ENCODE results near the gene CKAP2L. TPM values are rescaled to one million over a fixed set of nuclear protein-coding genes. Genes with fewer than 3 reads are reported as not detected.
"Not testable (repeated sequence)": the region's sequence is repeated elsewhere in the genome, so short reads cannot be mapped to it uniquely, and the experiment has no call there.

Gene CKAP2L
- total RNA-seq, 1 donor from 2014 or later = 2.1 TPM

DNA sequence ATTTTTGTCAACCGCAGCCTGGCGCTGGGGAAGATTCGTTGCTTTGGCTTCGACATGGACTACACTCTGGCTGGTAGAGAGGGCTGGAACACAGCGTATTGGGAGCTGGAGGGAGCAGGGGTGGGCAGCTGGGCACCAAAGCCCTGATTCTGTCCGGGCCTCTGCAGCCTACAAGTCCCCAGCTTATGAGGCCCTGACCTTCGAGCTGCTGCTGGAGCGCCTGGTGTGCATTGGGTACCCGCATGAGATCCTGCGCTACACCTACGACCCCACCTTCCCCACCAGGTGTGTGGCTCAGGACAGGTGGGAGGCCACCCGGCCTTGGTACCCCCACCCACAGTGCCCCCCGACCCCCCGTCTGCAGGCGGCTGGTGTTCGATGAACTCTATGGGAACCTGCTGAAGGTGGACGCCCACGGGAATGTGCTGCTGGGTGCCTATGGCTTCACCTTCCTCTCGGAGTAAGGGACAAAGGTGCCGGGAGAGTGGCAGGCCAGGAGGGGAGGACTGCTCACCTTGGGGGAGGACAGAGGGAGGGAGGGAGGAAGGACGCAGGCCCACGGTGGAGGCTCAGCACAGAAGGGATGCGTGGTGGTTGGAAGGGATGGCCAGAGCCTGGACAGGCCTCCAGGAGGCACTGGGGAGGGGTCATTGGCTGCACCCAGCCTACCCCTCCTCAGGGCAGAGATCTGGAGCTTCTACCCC is 42.4 kb downstream of the CKAP2L start:
- Histone ChIP-seq H3K4me3 (ENCODE audit: insufficient read depth, low read depth, low read length) (no peak overlapping the region), H3K4me2 (ENCODE audit: low read length) (no peak overlapping the region), H3K79me2 (ENCODE audit: insufficient read depth, low read length) (no peaks in the 10 kb centered on the region), H3K27me3 (ENCODE audit: insufficient read depth, low read length) (no peaks in the 10 kb centered on the region), H4K20me1 (ENCODE audit: insufficient read depth, low read length) (no peaks in the 10 kb centered on the region), H2AFZ (ENCODE audit: low read depth, low read length) (no peak overlapping the region), H3K9ac (ENCODE audit: low read length) (no peak overlapping the region), H3K27ac (ENCODE audit: low read depth, low read length) (no peak overlapping the region), H3K36me3 (ENCODE audit: insufficient read depth, low read length) (no peaks in the 10 kb centered on the region), H3K9me3 (ENCODE audit: insufficient read depth, low read depth, low read length) (no peaks in the 10 kb centered on the region), H3K4me1 (ENCODE audit: insufficient read depth, low read length) (peaks cover 5% of the 10 kb centered on the region)
- Mint-ChIP-seq H3K27me3 (ENCODE audit: low read depth, unreplicated experiment) (peaks cover 34% of the 10 kb centered on the region), H3K27ac (ENCODE audit: unreplicated experiment) (no peak overlapping the region), H3K4me3 (ENCODE audit: unreplicated experiment) (no peak overlapping the region), H3K36me3 (ENCODE audit: low read depth, unreplicated experiment) (peaks cover 2% of the 10 kb centered on the region), H3K9me3 (ENCODE audit: unreplicated experiment) (no peaks in the 10 kb centered on the region), H3K4me1 (ENCODE audit: low read depth, unreplicated experiment) (no peaks in the 10 kb centered on the region)
- FAIRE-seq (no peak), DNase-seq (ENCODE audit: low read depth) (no peak)
- TF ChIP-seq EZH2 (IDR thresholded peaks at IDR 0.05; ENCODE audit: insufficient read depth, low read length) (no peak), CTCF (IDR thresholded peaks at IDR 0.05; ENCODE audit: insufficient read depth, low read depth, low read length) (no peak)

GRCh38 chr2:112720785-112721184 is 43.6 kb downstream of the CKAP2L start, which contains the start of gene NT5DC4:
Gene NT5DC4 (plus strand): TSS chr2:112721020. CDS start chr2:112721080, 60 bp downstream.
- H4K20me1 ChIP-seq (ENCODE audit: insufficient read depth, low read length) = no peaks in the 10 kb centered on the region
- DNase-seq (ENCODE audit: low read depth) (no peak), FAIRE-seq (no peak)
- Mint-ChIP-seq H3K4me3 (ENCODE audit: unreplicated experiment) (no peak within 1 kb of the TSS), H3K9me3 (ENCODE audit: unreplicated experiment) (no peaks in the 10 kb centered on the region), H3K36me3 (ENCODE audit: low read depth, unreplicated experiment) (peaks cover 2% of the 10 kb centered on the region), H3K4me1 (ENCODE audit: low read depth, unreplicated experiment) (no peaks in the 10 kb centered on the region), H3K27ac (ENCODE audit: unreplicated experiment) (no peak within 1 kb of the TSS), H3K27me3 (ENCODE audit: low read depth, unreplicated experiment) (peaks cover 32% of the 10 kb centered on the region)
- H3K79me2 ChIP-seq (ENCODE audit: insufficient read depth, low read length) = no peaks in the 10 kb centered on the region
- H3K4me1 ChIP-seq (ENCODE audit: insufficient read depth, low read length) = no peaks in the 10 kb centered on the region
- no peak within 1 kb of the TSS for H2AFZ ChIP-seq (ENCODE audit: low read depth, low read length)
- H3K27ac ChIP-seq (ENCODE audit: low read depth, low read length) = no peak within 1 kb of the TSS
- H3K9ac ChIP-seq (ENCODE audit: low read length) = no peak within 1 kb of the TSS
- no peaks in the 10 kb centered on the region for H3K9me3 ChIP-seq (ENCODE audit: insufficient read depth, low read depth, low read length)
- TF ChIP-seq CTCF (IDR thresholded peaks at IDR 0.05; ENCODE audit: insufficient read depth, low read depth, low read length) (no peak), EZH2 (IDR thresholded peaks at IDR 0.05; ENCODE audit: insufficient read depth, low read length) (no peak)
- no peaks in the 10 kb centered on the region for H3K27me3 ChIP-seq (ENCODE audit: insufficient read depth, low read length)
- H3K4me2 ChIP-seq (ENCODE audit: low read length) = no peak within 1 kb of the TSS
- H3K36me3 ChIP-seq (ENCODE audit: insufficient read depth, low read length) = no peaks in the 10 kb centered on the region
- no peak within 1 kb of the TSS for H3K4me3 ChIP-seq (ENCODE audit: insufficient read depth, low read depth, low read length)

- Mint-ChIP-seq H3K27ac (ENCODE audit: unreplicated experiment) (no peak overlapping the region), H3K9me3 (ENCODE audit: unreplicated experiment) (no peaks in the 10 kb centered on the region), H3K27me3 (ENCODE audit: low read depth, unreplicated experiment) (peaks cover 31% of the 10 kb centered on the region), H3K4me3 (ENCODE audit: unreplicated experiment) (no peak overlapping the region), H3K4me1 (ENCODE audit: low read depth, unreplicated experiment) (peaks cover 3% of the 10 kb centered on the region), H3K36me3 (ENCODE audit: low read depth, unreplicated experiment) (peaks cover 2% of the 10 kb centered on the region)
- Histone ChIP-seq H3K9ac (ENCODE audit: low read length) (no peak overlapping the region), H3K4me1 (ENCODE audit: insufficient read depth, low read length) (peaks cover 4% of the 10 kb centered on the region), H3K79me2 (ENCODE audit: insufficient read depth, low read length) (no peaks in the 10 kb centered on the region), H3K4me3 (ENCODE audit: insufficient read depth, low read depth, low read length) (no peak overlapping the region), H3K27me3 (ENCODE audit: insufficient read depth, low read length) (no peaks in the 10 kb centered on the region), H3K9me3 (ENCODE audit: insufficient read depth, low read depth, low read length) (no peaks in the 10 kb centered on the region), H3K36me3 (ENCODE audit: insufficient read depth, low read length) (no peaks in the 10 kb centered on the region), H3K4me2 (ENCODE audit: low read length) (no peak overlapping the region), H4K20me1 (ENCODE audit: insufficient read depth, low read length) (no peaks in the 10 kb centered on the region), H2AFZ (ENCODE audit: low read depth, low read length) (no peak overlapping the region), H3K27ac (ENCODE audit: low read depth, low read length) (no peak overlapping the region)
- no peak for DNase-seq (ENCODE audit: low read depth)
- FAIRE-seq = no peak
- TF ChIP-seq EZH2 (IDR thresholded peaks at IDR 0.05; ENCODE audit: insufficient read depth, low read length) (no peak), CTCF (IDR thresholded peaks at IDR 0.05; ENCODE audit: insufficient read depth, low read depth, low read length) (no peak)
Observed at GRCh38 chr2:112718863-112719370, 45.5 kb downstream of the CKAP2L start.

DNA sequence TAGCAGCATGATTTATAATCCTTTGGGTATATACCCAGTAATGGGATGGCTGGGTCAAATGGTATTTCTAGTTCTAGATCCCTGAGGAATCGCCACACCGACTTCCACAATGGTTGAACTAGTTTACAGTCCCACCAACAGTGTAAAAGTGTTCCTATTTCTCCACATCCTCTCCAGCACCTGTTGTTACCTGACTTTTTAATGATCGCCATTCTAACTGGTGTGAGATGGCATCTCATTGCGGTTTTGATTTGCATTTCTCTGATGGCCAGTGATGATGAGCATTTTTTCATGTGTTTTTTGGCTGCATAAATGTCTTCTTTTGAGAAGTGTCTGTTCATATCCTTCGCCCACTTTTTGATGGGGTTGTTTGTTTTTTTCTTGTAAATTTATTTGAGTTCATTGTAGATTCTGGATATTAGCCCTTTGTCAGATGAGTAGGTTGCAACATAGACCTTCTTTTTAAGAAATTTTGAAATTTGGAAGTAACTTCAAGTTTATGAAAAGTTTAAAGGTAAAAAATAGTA is 47.5 kb downstream of the CKAP2L start:
- DNase-seq (ENCODE audit: low read depth); H3K9me3 ChIP-seq (ENCODE audit: insufficient read depth, low read depth, low read length); H3K36me3 Mint-ChIP-seq (ENCODE audit: low read depth, unreplicated experiment); H3K36me3 ChIP-seq (ENCODE audit: insufficient read depth, low read length); H4K20me1 ChIP-seq (ENCODE audit: insufficient read depth, low read length); H3K4me3 Mint-ChIP-seq (ENCODE audit: unreplicated experiment); H3K4me3 ChIP-seq (ENCODE audit: insufficient read depth, low read depth, low read length); H3K9ac ChIP-seq (ENCODE audit: low read length); H2AFZ ChIP-seq (ENCODE audit: low read depth, low read length); H3K4me2 ChIP-seq (ENCODE audit: low read length); FAIRE-seq; H3K27ac ChIP-seq (ENCODE audit: low read depth, low read length); H3K9me3 Mint-ChIP-seq (ENCODE audit: unreplicated experiment); H3K4me1 Mint-ChIP-seq (ENCODE audit: low read depth, unreplicated experiment); H3K27me3 ChIP-seq (ENCODE audit: insufficient read depth, low read length); H3K27ac Mint-ChIP-seq (ENCODE audit: unreplicated experiment); H3K79me2 ChIP-seq (ENCODE audit: insufficient read depth, low read length): not testable (repeated sequence)
- H3K27me3 Mint-ChIP-seq (ENCODE audit: low read depth, unreplicated experiment) = peaks cover 41% of the 10 kb centered on the region
- peaks cover 17% of the 10 kb centered on the region for H3K4me1 ChIP-seq (ENCODE audit: insufficient read depth, low read length)

Measured in astrocyte (in vitro differentiated cells and primary cell).